ENCODE results near the gene SCAPER. TPM values are rescaled to one million over a fixed set of nuclear protein-coding genes. Genes with fewer than 3 reads are reported as not detected.

SCAPER gene
- total RNA-seq, 2 donors from 2014 or later = 15.2 to 17.8 TPM

DNA sequence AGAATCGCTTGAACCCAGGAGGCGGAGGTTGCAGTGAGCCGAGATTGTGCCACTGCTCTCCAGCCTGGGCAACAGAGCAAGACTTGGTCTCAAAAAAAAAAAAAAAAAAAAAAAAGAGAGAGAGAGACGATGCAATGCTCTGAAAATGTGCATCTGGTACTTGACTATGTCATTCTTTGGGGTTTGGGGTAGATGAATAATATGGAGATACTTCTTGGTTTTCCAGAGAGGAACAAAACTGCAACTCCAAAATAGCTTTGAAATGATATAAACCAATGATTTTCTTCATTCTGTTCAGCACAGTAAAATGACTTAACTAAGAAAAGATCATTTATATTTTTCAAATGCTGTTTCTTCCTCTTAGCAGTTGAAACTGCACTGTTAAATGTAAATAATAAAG lies 409.7 kb downstream of the SCAPER start:
- H3K27ac ChIP-seq = no peak overlapping the region
- no peaks in the 10 kb centered on the region for H3K27me3 ChIP-seq
- intact Hi-C loops (cut with DNase I) = no loop called here
- DNase-seq = no peak
- H3K4me3 ChIP-seq = no peak overlapping the region
- H3K9me3 ChIP-seq = no peaks in the 10 kb centered on the region
- H3K9ac ChIP-seq (ENCODE audit: low read depth in 2 of 2, low read length in 2 of 2) = no peak overlapping the region
- H3K4me1 ChIP-seq = no peaks in the 10 kb centered on the region
- H3K36me3 ChIP-seq = no peaks in the 10 kb centered on the region
- TF ChIP-seq, protein P1, sequence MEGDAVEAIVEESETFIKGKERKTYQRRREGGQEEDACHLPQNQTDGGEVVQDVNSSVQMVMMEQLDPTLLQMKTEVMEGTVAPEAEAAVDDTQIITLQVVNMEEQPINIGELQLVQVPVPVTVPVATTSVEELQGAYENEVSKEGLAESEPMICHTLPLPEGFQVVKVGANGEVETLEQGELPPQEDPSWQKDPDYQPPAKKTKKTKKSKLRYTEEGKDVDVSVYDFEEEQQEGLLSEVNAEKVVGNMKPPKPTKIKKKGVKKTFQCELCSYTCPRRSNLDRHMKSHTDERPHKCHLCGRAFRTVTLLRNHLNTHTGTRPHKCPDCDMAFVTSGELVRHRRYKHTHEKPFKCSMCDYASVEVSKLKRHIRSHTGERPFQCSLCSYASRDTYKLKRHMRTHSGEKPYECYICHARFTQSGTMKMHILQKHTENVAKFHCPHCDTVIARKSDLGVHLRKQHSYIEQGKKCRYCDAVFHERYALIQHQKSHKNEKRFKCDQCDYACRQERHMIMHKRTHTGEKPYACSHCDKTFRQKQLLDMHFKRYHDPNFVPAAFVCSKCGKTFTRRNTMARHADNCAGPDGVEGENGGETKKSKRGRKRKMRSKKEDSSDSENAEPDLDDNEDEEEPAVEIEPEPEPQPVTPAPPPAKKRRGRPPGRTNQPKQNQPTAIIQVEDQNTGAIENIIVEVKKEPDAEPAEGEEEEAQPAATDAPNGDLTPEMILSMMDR (IDR thresholded peaks at IDR 0.05) = no peak

DNA sequence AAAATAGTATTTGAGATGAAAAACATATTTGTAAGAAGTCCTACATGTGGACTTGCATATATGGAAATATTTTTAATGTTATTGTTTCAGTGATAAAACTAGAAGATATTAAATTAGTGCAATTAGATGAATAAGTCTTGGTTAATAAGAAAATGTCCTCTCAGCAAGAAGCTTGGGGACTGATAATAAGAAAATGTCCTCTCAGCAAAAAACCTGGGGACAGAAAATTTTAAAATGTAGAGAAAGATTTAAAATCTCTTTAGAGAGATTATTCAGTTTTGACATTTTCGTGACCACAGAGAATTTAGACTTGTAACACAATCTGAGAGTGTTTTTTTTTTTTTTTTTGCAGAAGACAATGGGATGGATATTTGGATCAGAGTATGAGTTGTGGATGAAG lies 412.6 kb downstream of the SCAPER start:
- no peak overlapping the region for H3K9ac ChIP-seq (ENCODE audit: low read depth in 2 of 2, low read length in 2 of 2)
- intact Hi-C loops (cut with DNase I) = no loop called here
- no peaks in the 10 kb centered on the region for H3K4me1 ChIP-seq
- no peaks in the 10 kb centered on the region for H3K36me3 ChIP-seq
- H3K4me3 ChIP-seq = no peak overlapping the region
- H3K27me3 ChIP-seq = no peaks in the 10 kb centered on the region
- no peaks in the 10 kb centered on the region for H3K9me3 ChIP-seq
- DNase-seq = no peak
- TF ChIP-seq, protein P1 (IDR thresholded peaks at IDR 0.05) = no peak
- H3K27ac ChIP-seq = no peak overlapping the region

DNA sequence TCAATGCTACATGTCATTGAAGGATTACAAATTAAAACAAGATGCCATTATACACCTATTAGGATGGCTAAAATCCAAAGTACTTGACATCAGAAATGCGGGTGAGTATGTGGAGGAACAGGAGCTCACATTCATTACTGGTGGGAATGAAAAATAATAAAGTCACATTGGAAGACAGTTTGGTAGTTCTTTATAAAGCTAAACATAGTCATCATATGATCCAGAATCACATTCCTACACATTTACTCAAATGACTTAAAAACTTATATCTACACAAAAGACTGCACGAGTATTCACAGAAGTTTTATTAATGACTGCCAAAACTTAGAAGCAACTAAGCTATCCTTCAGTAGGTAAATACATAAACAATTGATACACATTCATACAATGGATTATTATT lies 421.4 kb downstream of the SCAPER start:
- no peaks in the 10 kb centered on the region for H3K9me3 ChIP-seq
- no peaks in the 10 kb centered on the region for H3K27me3 ChIP-seq
- no peaks in the 10 kb centered on the region for H3K4me1 ChIP-seq
- H3K9ac ChIP-seq (ENCODE audit: low read depth in 2 of 2, low read length in 2 of 2) = no peak overlapping the region
- no peak overlapping the region for H3K27ac ChIP-seq
- intact Hi-C loops (cut with DNase I) = no loop called here
- TF ChIP-seq, protein P1 (IDR thresholded peaks at IDR 0.05) = no peak
- no peak overlapping the region for H3K4me3 ChIP-seq
- no peak for DNase-seq
- no peaks in the 10 kb centered on the region for H3K36me3 ChIP-seq

DNA sequence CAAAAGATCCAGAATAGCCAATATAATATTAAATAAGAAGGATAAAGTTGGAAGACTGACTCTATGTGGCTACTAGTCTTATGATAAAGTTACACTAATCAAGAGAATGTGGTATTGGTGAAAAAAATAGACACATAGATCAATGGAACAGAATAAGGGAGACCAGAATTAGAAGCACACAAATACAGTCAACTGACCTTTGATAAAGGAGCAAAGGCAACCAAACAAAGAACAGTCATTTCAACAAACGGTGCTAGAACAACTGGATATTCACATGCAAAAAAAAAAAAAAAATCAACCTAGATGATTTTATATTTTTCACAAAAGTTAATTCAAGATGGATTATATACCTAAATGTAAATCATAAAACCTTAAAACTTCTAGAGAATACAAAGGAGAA lies 422.1 kb downstream of the SCAPER start:
- H3K27me3 ChIP-seq = no peaks in the 10 kb centered on the region
- no peaks in the 10 kb centered on the region for H3K4me1 ChIP-seq
- H3K4me3 ChIP-seq = no peak overlapping the region
- intact Hi-C loops (cut with DNase I) = no loop called here
- no peaks in the 10 kb centered on the region for H3K9me3 ChIP-seq
- TF ChIP-seq, protein P1 (IDR thresholded peaks at IDR 0.05) = no peak
- no peak for DNase-seq
- H3K36me3 ChIP-seq = no peaks in the 10 kb centered on the region
- H3K27ac ChIP-seq = no peak overlapping the region
- no peak overlapping the region for H3K9ac ChIP-seq (ENCODE audit: low read depth in 2 of 2, low read length in 2 of 2)

DNA sequence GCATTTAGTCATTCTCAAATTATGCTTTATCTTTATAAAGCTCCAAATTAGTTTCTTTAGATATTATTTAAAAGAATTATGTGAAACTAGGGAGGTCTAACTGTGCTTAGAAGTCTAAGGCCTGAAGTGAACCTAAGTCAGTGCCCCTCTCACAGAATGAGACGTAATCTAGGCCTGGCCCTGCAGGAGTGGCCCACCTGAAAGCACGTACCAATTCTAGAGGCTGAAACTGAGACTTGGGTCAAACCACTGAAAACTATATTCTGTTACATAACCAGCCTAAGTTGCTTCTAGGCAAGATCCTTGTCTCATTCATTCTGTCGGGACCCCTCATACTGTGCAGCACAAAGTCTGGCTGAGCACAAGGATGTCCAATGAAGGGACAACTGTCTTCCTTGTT lies 424.9 kb downstream of the SCAPER start:
- no peak overlapping the region for H3K4me3 ChIP-seq
- no peaks in the 10 kb centered on the region for H3K36me3 ChIP-seq
- H3K9me3 ChIP-seq = no peaks in the 10 kb centered on the region
- H3K9ac ChIP-seq (ENCODE audit: low read depth in 2 of 2, low read length in 2 of 2) = no peak overlapping the region
- H3K27me3 ChIP-seq = no peaks in the 10 kb centered on the region
- intact Hi-C loops (cut with DNase I) = no loop called here
- TF ChIP-seq, protein P1 (IDR thresholded peaks at IDR 0.05) = no peak
- no peaks in the 10 kb centered on the region for H3K4me1 ChIP-seq
- no peak for DNase-seq
- no peak overlapping the region for H3K27ac ChIP-seq

DNA sequence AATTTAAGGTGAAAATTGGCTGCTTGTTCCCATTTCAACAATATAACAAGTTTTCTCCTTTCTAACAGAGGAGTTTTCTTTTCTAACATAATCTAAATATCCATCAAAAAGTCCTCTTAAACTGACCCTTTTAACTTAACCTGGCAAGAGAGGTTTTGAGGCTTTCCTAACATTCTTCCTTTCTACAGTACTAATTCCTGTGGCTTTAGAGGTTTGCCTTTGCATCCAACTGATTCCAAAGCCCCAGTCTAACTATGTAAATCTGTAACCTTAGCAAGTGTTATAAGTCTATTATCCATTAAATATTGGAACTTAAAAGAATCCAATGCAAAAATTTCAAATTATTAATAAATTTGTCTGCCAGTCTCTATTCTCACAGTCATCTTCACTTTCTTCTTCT lies 434.4 kb downstream of the SCAPER start:
- Histone ChIP-seq H3K9me3 (no peaks in the 10 kb centered on the region), H3K27ac (no peak overlapping the region), H3K4me1 (no peaks in the 10 kb centered on the region), H3K36me3 (no peaks in the 10 kb centered on the region), H3K9ac (ENCODE audit: low read depth in 2 of 2, low read length in 2 of 2) (no peak overlapping the region), H3K4me3 (no peak overlapping the region), H3K27me3 (no peaks in the 10 kb centered on the region)
- intact Hi-C loops (cut with DNase I) = no loop called here
- TF ChIP-seq, protein P1 (IDR thresholded peaks at IDR 0.05) = no peak
- DNase-seq = no peak
